GM18909 (cell line): ENCODE measurements around the gene CACNA2D4.

Experiments
- ATAC-seq: cut with Tn5 transposase; IDR thresholded peaks from one replicate; pipeline ENCODE4 v1.9.1; 2021; ENCODE audit warnings: mild to moderate bottlenecking; ENCODE audit not compliant: unreplicated experiment, poor library complexity

The CACNA2D4 gene

DNA sequence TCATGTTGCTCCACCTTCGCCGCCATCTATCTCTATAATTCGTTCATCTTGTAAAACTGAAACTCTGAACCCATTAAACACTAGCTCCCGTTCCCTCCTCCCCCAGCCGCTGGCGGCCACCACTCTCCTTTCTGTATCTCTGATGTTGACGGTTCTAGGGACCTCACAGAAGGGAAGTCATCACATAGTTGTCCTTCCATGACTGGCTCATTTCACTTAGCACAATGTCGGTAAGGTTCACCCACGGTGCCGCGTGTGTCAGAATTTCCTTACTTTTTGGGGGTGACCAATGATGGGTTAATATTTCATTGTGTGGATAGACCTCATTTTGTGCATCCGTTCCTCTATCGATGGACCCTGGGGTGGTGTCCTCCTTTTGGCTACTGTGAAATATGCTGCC, 2.0 kb upstream of the CACNA2D4 start:
- ATAC-seq: no peak

DNA sequence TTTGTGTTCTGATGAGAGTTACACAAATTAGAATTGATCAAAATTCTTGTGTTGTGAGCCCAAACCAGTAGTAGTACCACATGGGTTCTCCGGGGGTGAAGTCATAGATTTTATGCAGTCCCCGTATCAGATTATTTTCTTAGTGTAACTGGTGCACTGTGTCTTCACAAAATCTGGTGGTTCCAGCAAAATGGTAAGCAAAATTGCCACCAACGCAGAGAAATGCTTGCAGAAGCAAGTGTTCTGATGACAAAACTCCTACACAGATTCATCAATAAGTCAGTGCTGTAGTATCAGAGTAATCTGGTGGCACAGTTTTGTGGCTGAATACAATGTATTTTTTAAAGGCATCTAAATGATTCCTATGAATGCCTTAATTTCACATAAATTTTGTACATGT, 1.3 kb upstream of the CACNA2D4 start:
- ATAC-seq: no peak

DNA sequence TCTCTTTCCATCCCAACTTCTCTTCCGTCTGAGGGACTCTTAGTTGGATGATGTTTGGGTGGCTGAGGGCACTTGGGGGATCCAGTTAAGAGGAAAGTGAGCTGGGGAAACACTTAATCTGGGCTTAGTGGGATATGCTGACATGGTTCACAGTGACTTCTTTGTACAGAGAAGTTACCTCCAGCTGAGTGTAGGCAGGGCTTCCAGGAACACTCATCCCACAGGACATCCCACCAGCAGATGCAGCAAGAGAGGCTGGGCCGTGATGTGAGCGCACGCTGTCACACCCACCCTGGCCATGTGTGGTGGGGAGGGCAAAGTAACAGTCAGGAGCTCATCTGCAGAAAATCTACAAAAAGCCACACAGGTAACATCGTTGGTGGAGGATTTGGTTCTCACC, 832 bp upstream of the CACNA2D4 start:
- ATAC-seq: no peak

DNA sequence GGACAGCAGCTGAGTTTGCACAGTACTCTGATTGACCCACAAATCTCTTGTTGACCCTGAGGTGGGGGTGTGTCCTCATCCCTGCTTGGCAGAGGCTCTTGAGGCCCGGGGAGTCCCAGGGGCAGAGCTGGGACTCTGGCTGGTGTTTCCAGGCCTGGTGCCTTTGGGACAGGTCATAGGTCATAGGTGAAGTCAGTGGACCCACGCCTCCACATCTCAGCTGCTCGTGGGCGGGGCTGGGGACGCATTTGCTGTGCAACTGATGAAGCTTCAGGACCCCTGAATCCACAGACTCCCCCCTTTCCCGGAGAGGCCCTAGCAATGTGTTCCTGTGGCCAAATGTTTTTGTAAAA, 408 bp upstream of the CACNA2D4 start:
- no peak for ATAC-seq

DNA sequence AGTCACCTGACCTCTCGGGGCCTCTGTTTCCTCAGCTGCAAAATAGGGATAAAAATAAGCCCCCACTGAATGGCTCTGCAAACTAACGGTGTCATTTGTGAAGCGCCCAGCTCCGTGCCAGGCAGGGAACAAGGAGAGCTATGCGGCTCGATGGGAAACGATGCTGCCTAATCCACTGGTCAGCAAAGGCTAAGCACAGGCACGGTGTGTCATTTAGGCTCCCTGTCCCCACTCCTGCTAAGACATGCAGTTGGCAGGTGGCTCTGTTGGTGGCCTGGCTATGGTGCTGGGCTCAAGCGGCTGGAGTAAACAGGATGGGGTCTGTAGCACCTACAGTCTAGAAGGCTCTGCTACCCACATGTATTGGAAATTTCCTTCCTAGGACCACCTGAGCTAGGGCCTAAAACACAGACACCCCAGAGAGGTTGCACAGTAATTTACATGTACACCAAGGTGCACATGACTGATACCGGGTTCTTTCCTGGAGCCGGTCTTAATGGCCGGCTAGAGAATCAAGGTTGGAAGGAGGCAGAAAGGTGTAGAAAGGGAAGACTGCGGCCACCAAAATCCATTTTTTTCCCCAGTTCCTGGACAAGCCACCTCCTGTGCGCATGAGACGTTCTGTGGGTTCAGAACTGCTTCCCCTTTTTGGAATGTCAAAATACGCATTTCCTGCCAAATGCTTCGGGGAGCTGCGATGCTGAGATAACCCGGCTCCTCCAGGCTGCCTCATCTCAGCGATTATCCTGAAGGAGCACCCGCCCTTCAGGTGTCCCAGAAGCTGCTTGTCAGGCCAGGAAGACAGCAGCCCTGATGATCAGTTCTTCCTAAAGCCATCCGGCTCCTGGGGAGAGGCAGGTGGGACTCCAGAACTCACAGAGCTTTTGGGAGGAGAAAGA, 1.0 kb downstream of the CACNA2D4 start:
- ATAC-seq: no peak

DNA sequence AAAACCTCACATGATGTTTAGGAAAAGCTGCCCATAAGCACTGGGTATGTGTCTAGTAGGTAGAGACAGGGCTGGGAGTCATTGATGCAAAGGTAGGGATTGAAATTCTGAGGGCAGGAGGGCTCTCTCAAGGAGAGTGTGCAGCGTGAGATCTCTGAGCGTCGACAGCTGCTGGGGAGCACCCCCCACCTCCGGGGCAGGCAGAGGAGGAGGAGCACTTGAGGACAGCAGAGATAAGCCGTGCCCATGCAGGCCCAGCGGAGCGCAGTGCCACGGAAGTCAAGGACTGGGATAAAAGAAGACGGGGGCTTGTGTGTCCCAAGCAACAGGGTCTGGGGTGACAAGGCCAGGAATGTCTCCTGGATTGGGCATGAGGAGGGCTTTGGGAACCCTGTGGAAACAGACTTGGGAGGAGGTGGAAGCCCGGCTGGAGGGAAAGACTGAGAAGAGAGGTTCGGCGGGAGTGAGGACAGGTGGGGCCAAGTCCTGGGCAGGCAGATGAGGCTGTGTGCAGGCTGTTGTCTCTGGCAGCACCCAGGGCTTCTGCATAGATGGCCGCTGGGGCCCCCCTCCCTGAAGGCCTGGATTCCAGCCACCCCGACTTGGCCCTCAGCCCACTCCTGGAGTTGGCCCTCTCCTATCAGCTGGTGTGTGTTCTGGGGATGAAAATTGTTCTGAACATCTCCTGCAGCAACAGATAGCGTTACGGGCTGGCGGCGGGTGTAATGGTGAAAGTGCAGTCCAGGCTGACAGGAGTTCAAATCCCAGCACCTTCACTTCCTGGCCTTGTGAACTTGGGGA, 1.9 kb downstream of the CACNA2D4 start:
- no peak for ATAC-seq

DNA sequence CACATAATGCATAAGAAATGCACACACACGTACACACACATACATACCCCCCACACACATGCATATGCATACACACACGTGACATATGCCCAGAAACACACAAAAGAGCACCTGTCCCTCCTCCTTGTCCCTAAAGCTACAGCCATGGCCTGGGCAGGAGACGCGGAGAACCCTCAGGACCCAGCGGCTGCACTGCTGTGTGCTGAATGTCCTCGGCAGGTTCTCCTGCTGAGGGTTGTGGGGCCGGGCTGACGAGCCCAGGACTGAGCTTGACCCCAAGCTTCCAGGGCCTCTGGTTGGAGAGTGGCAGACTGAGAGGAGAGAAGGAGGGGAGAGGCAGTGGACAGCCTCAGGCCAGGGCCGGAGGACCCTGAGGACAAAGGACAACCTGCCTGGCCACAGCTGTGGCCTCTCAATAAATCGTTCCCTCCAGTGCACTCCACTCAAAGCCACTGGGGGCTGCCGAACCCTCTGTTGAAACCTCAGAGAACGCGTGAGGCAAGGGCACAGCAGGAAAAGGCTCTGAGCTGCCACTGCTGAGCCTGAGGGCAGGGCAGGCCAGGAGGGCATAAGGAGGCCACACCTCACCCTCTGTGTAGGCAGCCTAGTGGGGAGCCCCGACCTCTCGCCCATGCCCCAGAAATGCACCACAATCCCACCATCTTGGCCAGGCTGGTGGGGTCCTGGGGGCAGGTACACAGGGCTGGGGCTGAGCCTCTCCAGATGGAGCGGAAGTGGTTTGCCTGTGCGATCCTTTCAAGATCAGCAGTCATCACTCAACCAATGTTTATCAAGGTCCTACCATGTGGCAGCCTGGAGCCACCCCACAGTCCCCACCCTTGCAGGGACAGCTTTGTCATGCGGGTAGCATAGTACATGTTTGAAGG, 3.1 kb downstream of the CACNA2D4 start:
- no peak for ATAC-seq

DNA sequence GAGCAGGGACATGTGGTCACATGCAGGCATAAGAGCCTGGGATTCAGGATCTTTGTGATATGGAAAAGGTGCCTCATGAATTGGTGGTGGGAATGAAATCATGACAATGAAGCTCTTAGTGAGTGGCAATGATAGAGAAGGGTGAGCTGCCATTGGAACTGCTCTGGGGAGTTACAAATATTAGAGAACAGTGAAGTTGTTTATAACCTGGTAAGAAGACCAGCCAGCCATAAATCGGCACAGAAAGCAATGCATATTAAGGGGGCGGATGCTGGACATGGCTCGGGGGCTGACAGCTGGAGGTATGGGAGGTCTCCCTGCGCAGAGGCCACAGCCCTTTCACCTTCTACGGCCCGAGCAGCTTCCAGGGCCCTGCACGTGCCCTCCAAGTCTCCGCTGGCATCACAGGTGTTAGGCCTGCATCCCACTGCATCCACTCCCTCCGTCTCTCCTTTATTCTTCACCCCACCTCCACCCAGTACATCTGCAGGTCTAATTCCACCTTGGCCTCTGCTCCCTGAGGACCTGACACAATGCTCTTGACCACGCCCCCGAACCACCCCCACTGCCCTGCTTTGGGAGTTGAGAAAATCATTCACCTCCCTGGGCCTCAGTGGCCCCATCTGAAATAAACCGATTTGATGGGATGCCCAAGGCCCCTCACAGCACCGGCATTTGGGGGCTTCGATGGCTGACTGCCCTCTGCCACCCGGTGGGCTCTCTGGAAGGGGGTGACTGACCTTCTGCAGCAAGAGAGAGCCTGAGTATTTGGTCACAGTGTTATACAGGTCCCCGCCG, 4.1 kb downstream of the CACNA2D4 start:
- ATAC-seq: no peak

- no peak for ATAC-seq
Observed at GRCh38 chr12:1913377-1914113, 4.9 kb downstream of the CACNA2D4 start.

GRCh38 chr12:1912580-1913376, 5.7 kb downstream of the CACNA2D4 start:
- ATAC-seq: no peak

DNA sequence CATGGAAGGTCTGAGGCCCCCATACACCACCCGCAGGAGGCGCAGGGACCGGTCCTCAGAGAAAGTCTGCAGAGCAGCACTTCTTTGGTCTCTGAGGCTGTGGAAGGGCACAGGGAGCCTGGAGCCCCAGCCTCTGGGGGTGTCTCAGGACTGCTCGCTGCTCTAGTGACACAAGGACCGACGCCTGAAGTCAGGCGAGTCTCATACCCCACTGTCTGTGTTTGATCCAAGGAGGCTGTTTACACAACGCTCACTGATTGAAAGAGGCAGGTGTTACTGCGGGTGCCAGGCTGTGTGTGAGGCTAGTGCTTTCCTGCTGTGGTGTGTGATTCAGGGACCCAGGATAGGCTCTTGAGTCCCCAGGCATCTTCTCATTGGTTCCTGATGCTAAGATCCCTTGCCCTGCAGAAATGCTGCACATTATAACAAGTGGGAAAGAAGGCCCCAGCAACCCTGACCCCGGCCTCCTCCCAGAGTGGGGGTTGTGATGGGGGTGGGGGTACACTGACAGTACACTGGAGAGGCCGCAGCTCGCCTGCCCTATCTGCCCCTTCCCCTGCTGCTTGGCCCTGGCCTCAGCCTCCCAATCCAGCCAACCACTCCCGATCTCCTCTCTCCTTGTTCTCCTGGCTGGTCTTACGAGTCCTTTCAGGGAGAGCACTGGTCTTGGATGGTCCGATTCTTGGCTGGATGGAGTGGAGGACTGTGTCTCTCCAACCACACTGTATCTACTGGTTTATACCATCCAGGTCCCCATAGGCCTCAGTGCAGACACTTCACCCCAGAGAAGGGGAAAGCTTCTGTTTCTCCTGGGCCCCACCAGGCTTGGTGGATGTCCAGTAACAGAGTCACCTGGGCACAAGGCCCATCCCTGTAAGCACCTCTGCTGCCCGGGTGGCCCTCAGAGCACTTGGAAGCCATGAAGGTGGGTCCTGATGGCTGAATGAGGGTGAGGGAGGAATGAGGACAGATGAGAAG, 6.6 kb downstream of the CACNA2D4 start:
- ATAC-seq: no peak

DNA sequence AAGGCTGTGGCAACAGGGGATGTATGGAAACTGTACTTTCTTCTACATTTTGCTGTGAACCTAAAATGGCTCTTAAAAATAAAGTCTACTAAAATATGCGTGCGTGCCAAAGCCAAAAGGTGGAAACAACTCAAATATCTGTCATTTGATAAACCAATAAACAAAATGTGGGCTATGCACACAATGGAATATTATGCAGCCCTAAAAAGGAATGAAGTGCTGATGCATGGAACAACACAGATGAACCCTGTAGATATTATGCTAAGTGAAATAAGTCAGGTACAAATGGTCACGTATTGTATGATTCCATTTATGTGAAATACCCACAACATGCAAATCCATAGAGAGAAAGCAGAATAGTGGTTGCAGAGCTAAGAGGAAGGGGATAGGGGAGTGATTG, 8.0 kb downstream of the CACNA2D4 start:
- ATAC-seq: no peak

DNA sequence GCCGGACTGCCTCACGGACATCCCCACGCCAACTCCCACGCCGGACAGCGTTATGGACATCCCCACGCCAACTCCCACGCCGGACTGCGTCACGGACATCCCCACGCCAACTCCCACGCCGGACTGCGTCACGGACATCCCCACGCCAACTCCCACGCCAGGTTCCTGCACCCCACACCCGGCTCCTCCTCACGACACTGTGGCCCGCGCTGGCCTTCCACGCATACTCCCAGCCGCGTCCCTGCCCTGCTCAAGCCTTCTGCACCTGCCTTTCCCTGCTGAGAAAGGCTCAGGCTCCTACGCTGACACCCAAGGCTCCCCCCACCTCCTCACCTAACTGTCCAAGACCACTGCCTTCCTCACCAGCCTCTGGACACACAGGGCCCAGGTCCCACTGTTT, 9.7 kb downstream of the CACNA2D4 start:
- no peak for ATAC-seq

DNA sequence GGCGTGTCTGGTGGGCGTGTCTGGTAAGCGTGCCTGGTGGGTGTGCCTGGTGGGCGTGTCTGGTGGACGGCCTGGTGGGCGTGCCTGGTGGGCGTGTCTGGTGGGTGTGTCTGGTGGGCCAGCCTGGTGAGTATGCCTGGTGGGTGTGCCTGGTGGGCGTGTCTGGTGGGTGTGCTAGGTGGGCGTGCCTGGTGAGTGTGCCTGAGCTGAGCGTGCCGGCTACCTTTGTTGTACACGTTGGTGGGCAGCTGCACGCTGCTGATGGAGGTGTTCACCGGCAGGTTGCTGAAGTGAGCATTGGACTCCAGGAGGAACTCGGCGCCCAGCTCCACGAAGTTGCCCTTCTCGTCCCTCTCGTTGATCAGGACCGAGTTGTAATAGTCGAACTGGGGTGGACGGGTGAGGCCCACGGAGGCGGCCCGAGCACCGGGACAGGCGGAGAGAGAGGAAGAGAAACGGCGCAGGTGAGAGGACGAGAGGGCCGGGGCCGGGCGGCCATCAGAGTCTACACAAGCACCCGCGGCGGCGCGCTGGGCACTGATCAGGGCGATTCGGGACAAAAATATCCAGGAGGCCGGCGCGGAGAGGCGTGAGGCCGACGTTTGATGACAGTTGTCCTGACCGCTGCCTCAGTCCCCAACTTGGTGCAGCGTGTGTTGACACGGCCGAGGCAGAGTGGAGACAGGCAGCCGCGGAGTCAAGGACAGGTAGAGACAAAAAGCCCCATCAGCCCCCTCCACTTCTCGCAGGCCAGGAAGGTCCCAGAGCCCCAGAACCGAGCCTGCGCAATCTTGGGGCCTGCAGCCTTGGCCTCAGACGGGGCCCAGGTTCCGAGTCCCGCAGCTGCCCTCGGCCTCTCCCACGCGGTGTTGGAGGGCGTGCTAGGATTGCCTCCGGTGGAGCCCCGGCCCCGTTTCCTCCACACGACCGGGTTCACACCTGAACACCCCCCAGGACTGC, 10.5 kb downstream of the CACNA2D4 start:
- ATAC-seq: no peak

- no peak for ATAC-seq
Observed at GRCh38 chr12:1906579-1906978, 11.9 kb downstream of the CACNA2D4 start.

GRCh38 chr12:1904875-1905274, 13.6 kb downstream of the CACNA2D4 start:
- no peak for ATAC-seq
